ENCODE results near the gene AHRR. TPM values are rescaled to one million over a fixed set of nuclear protein-coding genes. Genes with fewer than 3 reads are reported as not detected.
"Not testable (repeated sequence)": the region's sequence is repeated elsewhere in the genome, so short reads cannot be mapped to it uniquely, and the experiment has no call there.

AHRR gene
- total and polyA plus RNA-seq, 2 experiments from 2014 or later: 0.27 to 1.8 TPM

GRCh38 chr5:396531-396961 lies 75.0 kb downstream of the AHRR start:
- peaks cover 6% of the 10 kb centered on the region; the same call in 1 of the 2 replicates for H3K4me1 ChIP-seq (ENCODE audit: insufficient read depth)
- no peak overlapping the region for H3K4me2 ChIP-seq
- no peak overlapping the region for H2AFZ ChIP-seq
- H3K27me3 ChIP-seq (ENCODE audit: insufficient read depth): no peaks in the 10 kb centered on the region
- H3K4me1 Mint-ChIP-seq: peaks cover 27% of the 10 kb centered on the region
- H4K20me1 ChIP-seq (replicated peaks; ENCODE audit: insufficient read depth): no peaks in the 10 kb centered on the region
- H3K27me3 Mint-ChIP-seq (ENCODE audit: insufficient read depth, low read depth, poor library complexity): peaks cover 13% of the 10 kb centered on the region
- H3K36me3 Mint-ChIP-seq (ENCODE audit: low read depth): no peaks in the 10 kb centered on the region
- H3K9me3 Mint-ChIP-seq: no peaks in the 10 kb centered on the region
- H3K36me3 ChIP-seq (ENCODE audit: insufficient read depth): no peaks in the 10 kb centered on the region
- no peak overlapping the region for H3K4me3 Mint-ChIP-seq
- H3K79me2 ChIP-seq (replicated peaks; ENCODE audit: insufficient read depth): no peaks in the 10 kb centered on the region
- no peak overlapping the region for H3K27ac ChIP-seq (ENCODE audit: low read depth)
- no peaks in the 10 kb centered on the region for H3K9me2 ChIP-seq (ENCODE audit: insufficient read depth)
- H3K4me3 ChIP-seq: no peak overlapping the region
- TF ChIP-seq REST (IDR thresholded peaks at IDR 0.05; ENCODE audit: unreplicated experiment): no peak
- no peak for TF ChIP-seq ETS1 (IDR thresholded peaks at IDR 0.05)
- no peak for TF ChIP-seq CREB1 (CRISPR knock-in tag; IDR thresholded peaks at IDR 0.05; ENCODE audit: low read depth)
- TF ChIP-seq POLR2AphosphoS5 (IDR thresholded peaks at IDR 0.05; ENCODE audit: low read depth): no peak
- no peak for TF ChIP-seq STAT1 (IDR thresholded peaks at IDR 0.05; ENCODE audit: unreplicated experiment)
- TF ChIP-seq ZNF462 (CRISPR knock-in tag; IDR thresholded peaks at IDR 0.05): no peak
- TF ChIP-seq ZNF331 (CRISPR knock-in tag; IDR thresholded peaks at IDR 0.05; ENCODE audit: low read depth): no peak
- H3F3A ChIP-seq (replicated peaks; ENCODE audit: low read depth): peaks cover 6% of the 10 kb centered on the region; the same call in 1 of the 2 replicates
- ATAC-seq: no peak
- H3K27ac Mint-ChIP-seq: no peak overlapping the region
- no peak for DNase-seq (ENCODE audit: low spot score)

GRCh38 chr5:398141-398474 lies 76.6 kb downstream of the AHRR start:
- H3K4me3 Mint-ChIP-seq; DNase-seq (ENCODE audit: low spot score); H3K4me3 ChIP-seq; H4K20me1 ChIP-seq (replicated peaks; ENCODE audit: insufficient read depth); H3K27ac Mint-ChIP-seq; ATAC-seq; H3K27me3 ChIP-seq (ENCODE audit: insufficient read depth); H3K36me3 Mint-ChIP-seq (ENCODE audit: low read depth); H3K4me1 ChIP-seq (ENCODE audit: insufficient read depth); H3K79me2 ChIP-seq (replicated peaks; ENCODE audit: insufficient read depth); H3K4me2 ChIP-seq; H3K36me3 ChIP-seq (ENCODE audit: insufficient read depth); H3K9me2 ChIP-seq (ENCODE audit: insufficient read depth); H2AFZ ChIP-seq; H3F3A ChIP-seq (replicated peaks; ENCODE audit: low read depth); H3K27ac ChIP-seq (ENCODE audit: low read depth); H3K9me3 Mint-ChIP-seq: not testable (repeated sequence)
- Mint-ChIP-seq H3K27me3 (ENCODE audit: insufficient read depth, low read depth, poor library complexity) (peaks cover 15% of the 10 kb centered on the region), H3K4me1 (peaks cover 21% of the 10 kb centered on the region)
